ENCODE data around the gene POLR2F. TPM values are rescaled to one million over a fixed set of nuclear protein-coding genes. Genes with fewer than 3 reads are reported as not detected.
"Not testable (repeated sequence)": the region's sequence is repeated elsewhere in the genome, so short reads cannot be mapped to it uniquely, and the experiment has no call there.

POLR2F gene
- total and polyA plus RNA-seq, 9 of the 15 experiments (the other 6 are each of a cell fraction or from before 2014, with no cell fraction given) = 98.9 to 410 (median 168) TPM

DNA sequence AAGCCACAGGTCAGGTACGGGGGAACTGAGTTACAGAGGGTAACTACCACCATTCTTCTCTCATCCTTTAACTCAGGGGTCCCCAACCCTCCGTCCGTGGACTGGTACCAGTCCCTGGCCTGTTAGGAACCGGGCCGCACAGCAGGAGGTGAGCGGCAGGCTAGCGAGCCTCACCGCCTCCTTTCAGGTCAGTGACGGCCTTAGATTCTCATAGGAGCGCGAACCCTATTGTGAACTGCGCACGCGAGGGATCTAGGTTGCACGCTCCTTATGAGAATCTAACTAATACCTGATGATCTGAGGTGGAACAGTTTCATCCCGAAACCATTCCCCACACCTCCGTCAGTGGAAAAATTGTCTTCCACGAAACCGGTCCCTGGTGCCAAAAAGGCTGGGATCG, 870 bp upstream of the POLR2F start:
- H3K4me1 ChIP-seq (replicated peaks in 1 of 2; ENCODE audit: control insufficient read depth in 2 of 2, insufficient read depth in 2 of 2, low read length in 2 of 2) = peaks cover 7 to 20% of the 10 kb centered on the region in 2 experiments; a peak in 3 of 5 replicates
- H3K4me2 ChIP-seq (ENCODE audit: insufficient read depth, low read length) = peak overlapping the region; percentile 98
- in situ Hi-C loops (cut with MboI); H3K9me1 ChIP-seq (ENCODE audit: control insufficient read depth, insufficient read depth, low read length); CTCF ChIA-PET (ENCODE audit: low intra/inter-chr PET ratio); H3K27me3 ChIP-seq (ENCODE audit: control insufficient read depth in 2 of 2, insufficient read depth in 2 of 2, low read length in 2 of 2); BruUV-seq (replicated peaks); FAIRE-seq; H3K9me3 ChIP-seq (replicated peaks; ENCODE audit: control insufficient read depth, insufficient read depth, low read depth, low read length); H4K20me1 ChIP-seq (replicated peaks; ENCODE audit: control insufficient read depth, insufficient read depth, low read length): not testable (repeated sequence)
- peak overlapping the region; percentile 82 for H3K4me3 ChIP-seq
- peak overlapping the region; percentile 83 to 100; a peak in 2 of 4 replicates for H3K9ac ChIP-seq (ENCODE audit: insufficient read depth in 1 of 2, low read depth in 2 of 2, low read length in 2 of 2)
- H3K27ac ChIP-seq (ENCODE audit: extremely low read depth, low read depth, low read length) = 0 out of 3 replicates have a peak overlapping the region, but pooled peaks have one; percentile 42
- 14% methylated on average over 12 of the region's 20 CpGs for WGBS (ENCODE audit: insufficient coverage, low coverage, missing lambda C conversion rate)
- DNase-seq (ENCODE audit: extremely low read depth in 1 of 4, low spot score in 3 of 4) = peak in 1 of 4 experiments; percentile 12
- peaks cover 27% of the 10 kb centered on the region for H3K79me2 ChIP-seq (ENCODE audit: control insufficient read depth, insufficient read depth, low read length)
- H2AFZ ChIP-seq (ENCODE audit: low read depth, low read length) = peak overlapping the region; percentile 95
- peaks cover 13% of the 10 kb centered on the region for H3K36me3 ChIP-seq (ENCODE audit: control insufficient read depth, insufficient read depth, low read length)
- POLR2A ChIA-PET = interaction anchor here (0.5 to 1.1 kb wide), 4 partner anchors 54 to 412 kb away, joined by 3 to 5 read pairs (median 3); partner anchors contain the start of gene ANKRD54
- ATAC-seq = peak; percentile 39
- intact Hi-C loops (cut with micrococcal nuclease) = loop anchor here (10.0 kb wide), 1 partner anchor 72 kb away; no protein-coding TSS in a partner anchor
- peak; percentile 61; the same call in 1 of the 2 replicates for TF ChIP-seq ZBTB33 (CRISPR knock-in tag; IDR thresholded peaks at IDR 0.05)

- Histone ChIP-seq H3K27me3 (ENCODE audit: control insufficient read depth in 2 of 2, insufficient read depth in 2 of 2, low read length in 2 of 2) (no peaks in the 10 kb centered on the region), H3K4me2 (ENCODE audit: insufficient read depth, low read length) (peak overlapping the region; percentile 98), H3K4me1 (replicated peaks in 1 of 2; ENCODE audit: control insufficient read depth in 2 of 2, insufficient read depth in 2 of 2, low read length in 2 of 2) (peaks cover 7 to 20% of the 10 kb centered on the region in 2 experiments; a peak in 3 of 5 replicates), H3K79me2 (ENCODE audit: control insufficient read depth, insufficient read depth, low read length) (peaks cover 27% of the 10 kb centered on the region), H3K36me3 (ENCODE audit: control insufficient read depth, insufficient read depth, low read length) (peaks cover 17% of the 10 kb centered on the region), H3K27ac (ENCODE audit: extremely low read depth, low read depth, low read length) (peak overlapping the region; percentile 42; the same call in 1 of the 3 replicates), H3K9ac (ENCODE audit: insufficient read depth in 1 of 2, low read depth in 2 of 2, low read length in 2 of 2) (peak overlapping the region; percentile 83 to 100; a peak in 3 of 4 replicates), H3K9me3 (replicated peaks; ENCODE audit: control insufficient read depth, insufficient read depth, low read depth, low read length) (no peaks in the 10 kb centered on the region), H2AFZ (ENCODE audit: low read depth, low read length) (peak overlapping the region; percentile 95), H3K9me1 (ENCODE audit: control insufficient read depth, insufficient read depth, low read length) (no peaks in the 10 kb centered on the region), H3K4me3 (peak overlapping the region; percentile 82), H4K20me1 (replicated peaks; ENCODE audit: control insufficient read depth, insufficient read depth, low read length) (0 out of 2 replicates have a peak, but pooled peaks cover 3% of the 10 kb centered on the region)
- WGBS (ENCODE audit: insufficient coverage, low coverage, missing lambda C conversion rate) = 0% methylated on average over 9 of the region's 13 CpGs
- FAIRE-seq (no peak), ATAC-seq (peak; percentile 47), DNase-seq (ENCODE audit: extremely low read depth in 1 of 4, low spot score in 3 of 4) (peak; percentile 32 to 43 (median 40))
- in situ Hi-C loops (cut with MboI) = no loop called here
- ChIA-PET CTCF (ENCODE audit: low intra/inter-chr PET ratio) (no interaction called here), POLR2A (interaction anchor here (1.0 to 1.1 kb wide), 2 partner anchors 19 to 109 kb away, joined by 5 read pairs; partner anchors contain the start of gene ANKRD54)
- TSS peak; percentile 84 for BruUV-seq (replicated peaks)
- intact Hi-C loops (cut with micrococcal nuclease) = loop anchor here (10.0 kb wide), 1 partner anchor 72 kb away; no protein-coding TSS in a partner anchor
- TF ChIP-seq POLR2AphosphoS5 (IDR thresholded peaks at IDR 0.05; ENCODE audit: control insufficient read depth, insufficient read depth, low read depth, low read length) = no peak
- no peak for TF ChIP-seq SMARCC2 (IDR thresholded peaks at IDR 0.05; ENCODE audit: low read depth)
- 0 out of 2 replicates have a peak, but pooled peaks have one; percentile 10 for TF ChIP-seq ATF7 (IDR thresholded peaks at IDR 0.05)
- 0 out of 2 replicates have a peak, but pooled peaks have one; percentile 3 for TF ChIP-seq CTBP1 (IDR thresholded peaks at IDR 0.05; ENCODE audit: borderline replicate concordance)
- no peak for TF ChIP-seq PHTF2 (CRISPR knock-in tag; IDR thresholded peaks at IDR 0.05)
- TF ChIP-seq EZH2 (IDR thresholded peaks at IDR 0.05; ENCODE audit: borderline replicate concordance, low read depth, low read length) = no peak
- TF ChIP-seq ZFPM2 (CRISPR knock-in tag; IDR thresholded peaks at IDR 0.05) = no peak
- TF ChIP-seq STAG1 (CRISPR knock-in tag; IDR thresholded peaks at IDR 0.05; ENCODE audit: borderline replicate concordance) = no peak
- no peak for TF ChIP-seq ZNF134 (CRISPR knock-in tag; conservative IDR thresholded peaks at IDR 0.05)
- TF ChIP-seq, protein P1, sequence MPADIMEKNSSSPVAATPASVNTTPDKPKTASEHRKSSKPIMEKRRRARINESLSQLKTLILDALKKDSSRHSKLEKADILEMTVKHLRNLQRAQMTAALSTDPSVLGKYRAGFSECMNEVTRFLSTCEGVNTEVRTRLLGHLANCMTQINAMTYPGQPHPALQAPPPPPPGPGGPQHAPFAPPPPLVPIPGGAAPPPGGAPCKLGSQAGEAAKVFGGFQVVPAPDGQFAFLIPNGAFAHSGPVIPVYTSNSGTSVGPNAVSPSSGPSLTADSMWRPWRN (IDR thresholded peaks at IDR 0.05; ENCODE audit: low read depth) = no peak
Measured at GRCh38 chr22:37953062-37953436, 450 bp upstream of the POLR2F start.
